ENCODE data around the gene ST6GAL1. TPM values are rescaled to one million over a fixed set of nuclear protein-coding genes. Genes with fewer than 3 reads are reported as not detected.

Gene ST6GAL1
- total RNA-seq, 1 experiment from 2014 or later = 15.6 TPM

DNA sequence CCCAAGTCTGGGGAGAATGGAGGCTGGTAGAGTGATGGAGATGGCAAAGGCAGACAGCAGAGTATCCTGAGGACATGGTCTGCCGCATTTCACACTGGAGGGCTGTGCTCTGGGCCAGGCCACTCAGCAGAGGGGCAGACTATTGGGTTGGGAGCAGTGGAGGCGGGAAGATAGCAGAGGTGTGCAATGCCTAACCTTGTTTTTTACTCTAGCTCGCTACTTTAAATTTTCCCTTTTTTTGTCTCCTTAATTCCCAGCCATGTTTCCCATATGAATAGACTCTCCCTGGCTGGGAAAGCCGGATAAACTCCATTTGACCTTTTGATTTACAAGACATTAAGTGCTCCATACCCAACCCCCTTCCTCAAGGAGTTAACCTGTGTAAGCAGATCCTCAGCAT, 33.5 kb upstream of the ST6GAL1 start:
- ATAC-seq (no peak), DNase-seq (ENCODE audit: low read depth, low spot score) (no peak)
- no peaks in the 10 kb centered on the region for H3K27me3 ChIP-seq (ENCODE audit: insufficient read depth, low read length)
- no peak overlapping the region for H3K27ac ChIP-seq (ENCODE audit: low read depth, low read length)
- BruUV-seq (replicated peaks) = no TSS peak
- H3K36me3 ChIP-seq (ENCODE audit: control insufficient read depth in 1 of 2, insufficient read depth in 2 of 2, low read length in 2 of 2) = no peaks in the 10 kb centered on the region
- intact Hi-C loops (cut with micrococcal nuclease) = no loop called here
- ChIA-PET RAD21 (ENCODE audit: low non-redundant PET in 1 of 2, low total read pairs in 2 of 2, uncharacterized antibody in 2 of 2, unreplicated experiment in 2 of 2) (no interaction called here), POLR2A (no interaction called here), CTCF (no interaction called here)
- no peaks in the 10 kb centered on the region; a peak in 1 of 4 replicates for H3K4me1 ChIP-seq (ENCODE audit: control insufficient read depth in 1 of 2, insufficient read depth in 2 of 2, low read length in 2 of 2)
- no peaks in the 10 kb centered on the region for H3K9me3 ChIP-seq (ENCODE audit: control insufficient read depth in 1 of 2, insufficient read depth in 1 of 2, low read depth in 1 of 2, low read length in 2 of 2)
- no peaks in the 10 kb centered on the region for H3K9me2 ChIP-seq (ENCODE audit: insufficient read depth)
- no peaks in the 10 kb centered on the region for H4K20me1 ChIP-seq (ENCODE audit: insufficient read depth)
- H3K79me2 ChIP-seq (ENCODE audit: insufficient read depth, low read length) = no peaks in the 10 kb centered on the region
- no peak overlapping the region for H3K4me3 ChIP-seq (replicated peaks in 1 of 2; ENCODE audit: low read depth in 1 of 2, low read length in 2 of 2)
- no peak overlapping the region for H2AFZ ChIP-seq (ENCODE audit: low read depth, low read length, poor library complexity, severe bottlenecking)
- TF ChIP-seq, protein P1, sequence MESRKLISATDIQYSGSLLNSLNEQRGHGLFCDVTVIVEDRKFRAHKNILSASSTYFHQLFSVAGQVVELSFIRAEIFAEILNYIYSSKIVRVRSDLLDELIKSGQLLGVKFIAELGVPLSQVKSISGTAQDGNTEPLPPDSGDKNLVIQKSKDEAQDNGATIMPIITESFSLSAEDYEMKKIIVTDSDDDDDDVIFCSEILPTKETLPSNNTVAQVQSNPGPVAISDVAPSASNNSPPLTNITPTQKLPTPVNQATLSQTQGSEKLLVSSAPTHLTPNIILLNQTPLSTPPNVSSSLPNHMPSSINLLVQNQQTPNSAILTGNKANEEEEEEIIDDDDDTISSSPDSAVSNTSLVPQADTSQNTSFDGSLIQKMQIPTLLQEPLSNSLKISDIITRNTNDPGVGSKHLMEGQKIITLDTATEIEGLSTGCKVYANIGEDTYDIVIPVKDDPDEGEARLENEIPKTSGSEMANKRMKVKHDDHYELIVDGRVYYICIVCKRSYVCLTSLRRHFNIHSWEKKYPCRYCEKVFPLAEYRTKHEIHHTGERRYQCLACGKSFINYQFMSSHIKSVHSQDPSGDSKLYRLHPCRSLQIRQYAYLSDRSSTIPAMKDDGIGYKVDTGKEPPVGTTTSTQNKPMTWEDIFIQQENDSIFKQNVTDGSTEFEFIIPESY (IDR thresholded peaks at IDR 0.05; ENCODE audit: extremely low read depth, insufficient replicate concordance, low read length) = no peak
- TF ChIP-seq EZH2phosphoT487 (IDR thresholded peaks at IDR 0.05; ENCODE audit: borderline replicate concordance) = no peak
- TF ChIP-seq ZNF274 (IDR thresholded peaks at IDR 0.05; ENCODE audit: low read depth, low read length) = no peak
- TF ChIP-seq, protein P2, sequence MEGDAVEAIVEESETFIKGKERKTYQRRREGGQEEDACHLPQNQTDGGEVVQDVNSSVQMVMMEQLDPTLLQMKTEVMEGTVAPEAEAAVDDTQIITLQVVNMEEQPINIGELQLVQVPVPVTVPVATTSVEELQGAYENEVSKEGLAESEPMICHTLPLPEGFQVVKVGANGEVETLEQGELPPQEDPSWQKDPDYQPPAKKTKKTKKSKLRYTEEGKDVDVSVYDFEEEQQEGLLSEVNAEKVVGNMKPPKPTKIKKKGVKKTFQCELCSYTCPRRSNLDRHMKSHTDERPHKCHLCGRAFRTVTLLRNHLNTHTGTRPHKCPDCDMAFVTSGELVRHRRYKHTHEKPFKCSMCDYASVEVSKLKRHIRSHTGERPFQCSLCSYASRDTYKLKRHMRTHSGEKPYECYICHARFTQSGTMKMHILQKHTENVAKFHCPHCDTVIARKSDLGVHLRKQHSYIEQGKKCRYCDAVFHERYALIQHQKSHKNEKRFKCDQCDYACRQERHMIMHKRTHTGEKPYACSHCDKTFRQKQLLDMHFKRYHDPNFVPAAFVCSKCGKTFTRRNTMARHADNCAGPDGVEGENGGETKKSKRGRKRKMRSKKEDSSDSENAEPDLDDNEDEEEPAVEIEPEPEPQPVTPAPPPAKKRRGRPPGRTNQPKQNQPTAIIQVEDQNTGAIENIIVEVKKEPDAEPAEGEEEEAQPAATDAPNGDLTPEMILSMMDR (IDR thresholded peaks at IDR 0.05 in 2 of 3, conservative IDR thresholded peaks at IDR 0.05 in 1 of 3; ENCODE audit: borderline replicate concordance in 1 of 3, insufficient read depth in 1 of 3, low read depth in 2 of 3, low read length in 2 of 3) = no peak
- TF ChIP-seq POLR2A (IDR thresholded peaks at IDR 0.05; ENCODE audit: borderline replicate concordance, extremely low read depth, insufficient read depth, insufficient read length) = no peak
- no peak for TF ChIP-seq ELF1 (IDR thresholded peaks at IDR 0.05; ENCODE audit: borderline replicate concordance, low read depth)
- no peak for TF ChIP-seq YY1 (IDR thresholded peaks at IDR 0.05; ENCODE audit: extremely low read depth, insufficient replicate concordance, low read depth, low read length)
- no peak for TF ChIP-seq SP1 (IDR thresholded peaks at IDR 0.05; ENCODE audit: low read depth)
- TF ChIP-seq, protein P3, sequence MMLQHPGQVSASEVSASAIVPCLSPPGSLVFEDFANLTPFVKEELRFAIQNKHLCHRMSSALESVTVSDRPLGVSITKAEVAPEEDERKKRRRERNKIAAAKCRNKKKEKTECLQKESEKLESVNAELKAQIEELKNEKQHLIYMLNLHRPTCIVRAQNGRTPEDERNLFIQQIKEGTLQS (IDR thresholded peaks at IDR 0.05) = no peak
- no peak for TF ChIP-seq EZH2 (IDR thresholded peaks at IDR 0.05)
- TF ChIP-seq POLR2AphosphoS5 (IDR thresholded peaks at IDR 0.05; ENCODE audit: low read depth, low read length) = no peak
- TF ChIP-seq TCF7L2 (IDR thresholded peaks at IDR 0.05; ENCODE audit: borderline replicate concordance, extremely low read depth, insufficient read depth, insufficient read length) = no peak
- no peak overlapping the region for H3K4me2 ChIP-seq (ENCODE audit: low read length)
- H3K9ac ChIP-seq (ENCODE audit: low read length) = no peak overlapping the region

Data from HCT116 (cell line).